GM23338 (cell line): Measurements from ENCODE around the gene TCEAL1.

Source experiments
- CREB1 ChIP-seq: fragments of 250-450 bp; sonication (Bioruptor Pico); IDR thresholded peaks from 2 replicates; pipeline ENCODE4 v1.5.0; 2020; ENCODE audit warnings: low read depth, mild to moderate bottlenecking, moderate library complexity
- CTCF ChIP-seq, 2 experiments: fragments of 200-600 bp in 1 of 2; sonication (generic) in 1 of 2; conservative IDR thresholded peaks; 2 replicates each; pipeline versions ENCODE4 v1.5.1 to v1.6.1; 2016 to 2017; ENCODE audit warnings: antibody characterized with exemption in 2 of 2, low read depth in 2 of 2, mild to moderate bottlenecking in 2 of 2, moderate library complexity in 1 of 2
- ETS1 ChIP-seq: IDR thresholded peaks from 2 replicates; pipeline ENCODE4 v1.6.1; 2016; ENCODE audit warnings: antibody characterized with exemption
- EZH2 ChIP-seq: fragments of 200-600 bp; sonication (generic); IDR thresholded peaks from one replicate; pipeline ENCODE4 v1.8.0; 2017; ENCODE audit warnings: antibody characterized with exemption, mild to moderate bottlenecking, low read depth; ENCODE audit not compliant: unreplicated experiment
- EZH2phosphoT487 ChIP-seq: fragments of 200-600 bp; sonication (generic); IDR thresholded peaks from one replicate; pipeline ENCODE4 v1.8.1; 2018; ENCODE audit warnings: antibody characterized with exemption; ENCODE audit not compliant: unreplicated experiment
- JUNB ChIP-seq: IDR thresholded peaks from one replicate; pipeline ENCODE4 v1.6.1; 2016; ENCODE audit warnings: antibody characterized with exemption; ENCODE audit not compliant: unreplicated experiment
- NANOG ChIP-seq: IDR thresholded peaks from 2 replicates; pipeline ENCODE4 v1.6.1; 2016; ENCODE audit warnings: antibody characterized with exemption, borderline replicate concordance
- POLR2AphosphoS5 ChIP-seq: IDR thresholded peaks from 2 replicates; pipeline ENCODE4 v1.6.1; 2016; ENCODE audit warnings: antibody characterized with exemption, low read depth
- REST ChIP-seq: IDR thresholded peaks from one replicate; pipeline ENCODE4 v1.6.1; 2018; ENCODE audit warnings: antibody characterized with exemption; ENCODE audit not compliant: unreplicated experiment
- STAT1 ChIP-seq: IDR thresholded peaks from one replicate; pipeline ENCODE4 v1.6.1; 2016; ENCODE audit warnings: antibody characterized with exemption; ENCODE audit not compliant: unreplicated experiment
- ZNF114 ChIP-seq: fragments of 250-450 bp; sonication (Bioruptor Pico); IDR thresholded peaks from 2 replicates; pipeline ENCODE4 v1.5.0; 2020; ENCODE audit warnings: mild to moderate bottlenecking, moderate library complexity
- ZNF331 ChIP-seq: fragments of 250-450 bp; sonication (Bioruptor Pico); IDR thresholded peaks from 2 replicates; pipeline ENCODE4 v1.5.0; 2020; ENCODE audit warnings: low read depth, mild to moderate bottlenecking, moderate library complexity
- ZNF462 ChIP-seq: fragments of 250-450 bp; sonication (Bioruptor Pico); IDR thresholded peaks from 2 replicates; pipeline ENCODE4 v1.5.0; 2020; ENCODE audit warnings: mild to moderate bottlenecking, moderate library complexity

GRCh38 chrX:103635436-103635835 is 6.7 kb downstream of the TCEAL1 start:
- no peak for TF ChIP-seq CTCF (conservative IDR thresholded peaks at IDR 0.05; ENCODE audit: low read depth in 2 of 2)
- no peak for TF ChIP-seq EZH2
- TF ChIP-seq ZNF114 (CRISPR knock-in tag): no peak
- TF ChIP-seq REST: no peak
- TF ChIP-seq NANOG: no peak
- no peak for TF ChIP-seq ETS1
- no peak for TF ChIP-seq EZH2phosphoT487
- TF ChIP-seq POLR2AphosphoS5: no peak
- no peak for TF ChIP-seq JUNB
- TF ChIP-seq CREB1 (CRISPR knock-in tag): no peak
- no peak for TF ChIP-seq STAT1
- TF ChIP-seq ZNF331: no peak
- TF ChIP-seq ZNF462: no peak
